ENCODE results near the gene COPS3.

COPS3 gene

DNA sequence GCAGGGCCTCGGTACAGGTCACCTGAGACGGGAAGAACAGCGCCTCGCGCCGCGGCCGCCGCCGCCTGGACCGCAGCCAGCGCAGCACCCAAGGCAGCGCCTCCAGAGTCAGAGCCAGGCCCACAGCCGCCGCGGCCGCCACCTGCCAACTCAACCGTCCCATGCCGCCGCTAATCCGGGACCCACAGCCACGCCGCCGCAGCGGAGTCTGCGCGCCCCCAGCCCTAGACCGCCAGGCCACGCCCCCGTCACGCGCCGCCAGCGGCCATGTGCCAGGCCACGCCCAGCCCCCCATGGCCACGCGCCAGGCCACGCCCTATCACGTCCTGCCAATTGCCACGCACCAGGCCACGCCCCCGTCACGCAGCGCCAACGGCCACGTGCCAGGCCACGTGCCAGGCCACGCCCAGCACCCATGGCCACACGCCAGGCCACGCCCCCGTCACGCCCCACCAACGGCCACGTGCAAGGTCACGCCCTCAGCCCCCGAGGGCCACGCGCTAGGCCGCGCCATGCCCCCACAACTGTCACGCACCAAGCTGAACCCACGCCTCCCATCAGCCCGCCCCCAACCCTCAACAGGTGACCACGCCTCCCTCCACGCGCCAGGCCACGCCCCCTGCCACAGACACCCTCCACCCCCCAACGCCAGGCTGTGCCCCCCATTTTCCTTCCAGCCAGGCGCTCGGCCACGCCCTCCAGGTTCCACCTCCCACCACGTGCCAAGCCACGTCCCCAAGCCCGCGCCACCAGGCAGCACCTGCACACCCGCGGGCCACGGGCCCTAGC, 74.7 kb downstream of the COPS3 start, which contains the start of gene PLD6:
Gene PLD6 (minus strand): TSS at position 210 of the 789 bp plus-strand sequence. CDS start 47 bp downstream, at position 163.
- Histone ChIP-seq H3K9ac (ENCODE audit: low read depth in 1 of 2, low read length in 2 of 2) (peak within 1 kb of the TSS; percentile 63 to 65), H3K27me3 (ENCODE audit: control insufficient read depth in 1 of 2, insufficient read depth in 2 of 2, low read length in 2 of 2) (no peaks in the 10 kb centered on the region), H3K4me3 (ENCODE audit: low read depth in 1 of 2, low read length in 2 of 2) (peak within 1 kb of the TSS; percentile 69 to 72), H3K4me1 (ENCODE audit: control insufficient read depth in 1 of 2, insufficient read depth in 2 of 2, low read length in 2 of 2) (peaks cover 20 to 32% of the 10 kb centered on the region in 2 donors), H3K27ac (ENCODE audit: low read depth, low read length) (peak within 1 kb of the TSS; percentile 62), H3K9me3 (ENCODE audit: control insufficient read depth in 1 of 2, low read length in 2 of 2) (no peaks in the 10 kb centered on the region), H3K36me3 (ENCODE audit: control insufficient read depth in 1 of 2, insufficient read depth in 2 of 2, low read length in 2 of 2) (peaks cover under 1 to 3% of the 10 kb centered on the region in 2 donors)

DNA sequence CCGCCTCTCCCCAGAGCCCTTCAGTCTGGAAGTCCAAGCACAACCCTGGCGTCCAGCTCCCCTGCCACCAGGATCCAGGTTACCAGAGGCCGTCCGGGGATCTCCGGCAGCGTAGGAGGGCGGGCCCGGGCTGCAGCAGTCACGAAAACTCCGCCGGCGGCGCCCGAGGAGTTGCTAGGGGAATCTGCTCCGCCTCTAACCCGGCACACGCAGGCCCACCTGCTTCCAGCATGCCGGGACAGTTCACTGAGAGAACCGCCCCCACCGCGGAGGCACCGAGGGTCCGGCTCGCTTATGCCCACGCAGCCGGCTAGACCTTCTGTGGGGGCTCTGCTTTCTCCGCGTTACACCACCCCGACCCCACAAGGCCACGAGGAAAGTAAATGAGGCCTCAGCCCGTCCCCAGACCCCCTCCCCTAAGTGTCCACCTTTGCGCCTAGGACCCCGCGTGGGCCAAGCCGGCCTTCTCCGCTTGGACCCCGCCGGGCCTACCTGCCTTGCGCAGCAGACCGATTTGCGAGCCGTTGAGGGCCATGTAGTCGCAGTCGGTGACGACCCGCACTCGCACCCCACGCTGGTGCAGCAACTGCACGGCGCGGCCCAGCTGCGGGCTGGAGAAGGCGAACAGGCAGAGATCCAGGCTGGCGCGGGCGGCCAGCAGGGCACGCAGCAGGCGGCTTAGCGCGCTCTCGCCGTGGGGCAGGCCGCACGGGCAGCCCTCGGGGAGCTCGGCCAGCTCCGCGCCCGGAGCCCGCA, 75.5 kb downstream of the COPS3 start:
- Histone ChIP-seq H3K9me3 (ENCODE audit: control insufficient read depth in 1 of 2, low read length in 2 of 2) (no peaks in the 10 kb centered on the region), H3K36me3 (ENCODE audit: control insufficient read depth in 1 of 2, insufficient read depth in 2 of 2, low read length in 2 of 2) (no peaks in the 10 kb centered on the region), H3K4me1 (ENCODE audit: control insufficient read depth in 1 of 2, insufficient read depth in 2 of 2, low read length in 2 of 2) (peaks cover 20 to 36% of the 10 kb centered on the region in 2 donors), H3K9ac (ENCODE audit: low read depth in 1 of 2, low read length in 2 of 2) (peak overlapping the region; percentile 63 to 65), H3K4me3 (ENCODE audit: low read depth in 1 of 2, low read length in 2 of 2) (peak overlapping the region; percentile 69 to 72), H3K27me3 (ENCODE audit: control insufficient read depth in 1 of 2, insufficient read depth in 2 of 2, low read length in 2 of 2) (no peaks in the 10 kb centered on the region), H3K27ac (ENCODE audit: low read depth, low read length) (peak overlapping the region; percentile 62)

GRCh38 chr17:17204635-17205231, 76.3 kb downstream of the COPS3 start:
- Histone ChIP-seq H3K9me3 (ENCODE audit: control insufficient read depth in 1 of 2, low read length in 2 of 2) (no peaks in the 10 kb centered on the region), H3K4me3 (ENCODE audit: low read depth in 1 of 2, low read length in 2 of 2) (peak overlapping the region; percentile 69 to 72), H3K27ac (ENCODE audit: low read depth, low read length) (no peak overlapping the region), H3K4me1 (ENCODE audit: control insufficient read depth in 1 of 2, insufficient read depth in 2 of 2, low read length in 2 of 2) (peaks cover 20 to 36% of the 10 kb centered on the region in 2 donors), H3K27me3 (ENCODE audit: control insufficient read depth in 1 of 2, insufficient read depth in 2 of 2, low read length in 2 of 2) (no peaks in the 10 kb centered on the region), H3K9ac (ENCODE audit: low read depth in 1 of 2, low read length in 2 of 2) (peak overlapping the region; percentile 63 to 65), H3K36me3 (ENCODE audit: control insufficient read depth in 1 of 2, insufficient read depth in 2 of 2, low read length in 2 of 2) (no peaks in the 10 kb centered on the region)

DNA sequence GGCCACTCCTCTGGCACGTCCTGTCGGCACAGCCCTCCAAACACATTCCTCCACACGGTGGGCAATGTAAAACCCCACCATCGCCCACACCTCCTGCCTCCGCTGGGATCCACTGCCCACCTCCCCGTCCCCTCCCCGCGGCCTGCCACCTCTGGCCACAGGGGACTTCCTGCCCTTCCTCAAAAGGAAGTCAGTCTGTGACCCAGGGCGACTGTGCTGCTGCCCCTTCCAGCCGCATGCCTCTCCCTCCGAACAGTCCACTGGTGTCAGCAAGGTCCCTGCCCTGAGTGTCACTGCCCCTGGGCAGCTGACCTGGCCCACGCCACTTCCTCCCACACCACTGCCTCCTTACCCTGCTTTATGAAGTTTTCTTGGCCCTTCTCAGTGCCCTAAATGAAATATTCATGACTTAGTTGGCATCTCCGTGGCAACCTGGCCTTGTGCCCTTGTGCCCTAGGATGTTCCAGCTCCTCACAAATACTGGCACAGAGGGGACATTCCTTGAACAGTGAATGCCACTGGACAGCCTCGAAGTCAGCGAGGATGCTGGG, 76.9 kb downstream of the COPS3 start:
- peaks cover 20 to 36% of the 10 kb centered on the region in 2 donors for H3K4me1 ChIP-seq (ENCODE audit: control insufficient read depth in 1 of 2, insufficient read depth in 2 of 2, low read length in 2 of 2)
- no peak overlapping the region for H3K27ac ChIP-seq (ENCODE audit: low read depth, low read length)
- H3K27me3 ChIP-seq (ENCODE audit: control insufficient read depth in 1 of 2, insufficient read depth in 2 of 2, low read length in 2 of 2) = no peaks in the 10 kb centered on the region
- no peak overlapping the region for H3K9ac ChIP-seq (ENCODE audit: low read depth in 1 of 2, low read length in 2 of 2)
- H3K4me3 ChIP-seq (ENCODE audit: low read depth in 1 of 2, low read length in 2 of 2) = peak overlapping the region in 1 of 2 donors; percentile 72
- H3K9me3 ChIP-seq (ENCODE audit: control insufficient read depth in 1 of 2, low read length in 2 of 2) = no peaks in the 10 kb centered on the region
- H3K36me3 ChIP-seq (ENCODE audit: control insufficient read depth in 1 of 2, insufficient read depth in 2 of 2, low read length in 2 of 2) = no peaks in the 10 kb centered on the region

DNA sequence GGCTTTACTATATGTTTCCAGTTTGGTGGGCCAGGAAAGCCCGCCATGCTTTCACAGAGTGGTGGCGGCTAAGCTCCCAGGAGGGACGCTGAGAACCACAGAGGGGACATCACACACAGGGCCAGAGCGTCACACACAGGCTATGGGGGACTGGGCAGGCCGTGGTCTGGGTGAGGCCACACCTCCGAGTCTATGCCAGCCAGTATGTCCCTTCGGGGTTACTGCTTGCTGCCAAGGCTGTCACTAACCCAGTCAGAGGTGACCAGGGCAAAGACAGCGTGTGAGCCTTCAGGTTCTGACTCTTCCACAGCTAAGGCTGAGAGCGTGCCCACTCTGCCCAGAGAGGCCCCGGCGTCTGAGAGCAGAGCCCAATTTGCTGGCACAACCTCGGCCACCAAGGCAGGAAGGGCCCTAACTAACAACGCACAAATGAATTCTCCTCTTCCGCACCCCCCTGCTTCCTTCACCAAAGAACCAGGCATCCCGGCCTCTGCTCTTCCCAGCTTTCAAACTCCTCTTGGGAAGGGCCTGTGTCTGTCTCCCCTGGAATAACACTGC, 77.8 kb downstream of the COPS3 start:
- no peaks in the 10 kb centered on the region for H3K27me3 ChIP-seq (ENCODE audit: control insufficient read depth in 1 of 2, insufficient read depth in 2 of 2, low read length in 2 of 2)
- no peak overlapping the region for H3K9ac ChIP-seq (ENCODE audit: low read depth in 1 of 2, low read length in 2 of 2)
- no peaks in the 10 kb centered on the region for H3K9me3 ChIP-seq (ENCODE audit: control insufficient read depth in 1 of 2, low read length in 2 of 2)
- no peak overlapping the region for H3K4me3 ChIP-seq (ENCODE audit: low read depth in 1 of 2, low read length in 2 of 2)
- H3K36me3 ChIP-seq (ENCODE audit: control insufficient read depth in 1 of 2, insufficient read depth in 2 of 2, low read length in 2 of 2) = no peaks in the 10 kb centered on the region
- H3K27ac ChIP-seq (ENCODE audit: low read depth, low read length) = no peak overlapping the region
- H3K4me1 ChIP-seq (ENCODE audit: control insufficient read depth in 1 of 2, insufficient read depth in 2 of 2, low read length in 2 of 2) = peaks cover 20 to 36% of the 10 kb centered on the region in 2 donors

GRCh38 chr17:17201907-17202306, 79.1 kb downstream of the COPS3 start:
- Histone ChIP-seq H3K27ac (ENCODE audit: low read depth, low read length) (no peak overlapping the region), H3K27me3 (ENCODE audit: control insufficient read depth in 1 of 2, insufficient read depth in 2 of 2, low read length in 2 of 2) (no peaks in the 10 kb centered on the region), H3K4me3 (ENCODE audit: low read depth in 1 of 2, low read length in 2 of 2) (no peak overlapping the region), H3K36me3 (ENCODE audit: control insufficient read depth in 1 of 2, insufficient read depth in 2 of 2, low read length in 2 of 2) (no peaks in the 10 kb centered on the region), H3K4me1 (ENCODE audit: control insufficient read depth in 1 of 2, insufficient read depth in 2 of 2, low read length in 2 of 2) (peaks cover 17 to 34% of the 10 kb centered on the region in 2 donors), H3K9me3 (ENCODE audit: control insufficient read depth in 1 of 2, low read length in 2 of 2) (no peaks in the 10 kb centered on the region), H3K9ac (ENCODE audit: low read depth in 1 of 2, low read length in 2 of 2) (no peak overlapping the region)

DNA sequence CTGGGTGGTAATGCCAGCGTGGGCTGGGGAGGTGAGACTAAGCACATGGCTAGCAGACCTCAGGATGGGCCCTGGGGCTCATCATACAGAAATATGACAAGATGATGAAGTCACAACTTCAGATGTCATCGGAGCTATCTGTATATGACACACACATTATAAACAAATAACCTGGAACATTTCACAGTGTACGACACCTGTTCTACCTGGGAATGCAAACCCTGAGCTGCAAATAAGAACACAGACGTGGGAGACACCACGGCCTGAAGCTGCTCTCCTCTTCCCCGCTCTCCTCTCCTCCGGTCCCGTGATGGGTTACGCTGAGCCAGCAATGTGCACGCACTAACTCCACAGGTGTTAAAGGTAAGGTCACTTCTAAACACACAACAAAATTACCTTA, 79.8 kb downstream of the COPS3 start:
- Histone ChIP-seq H3K9ac (ENCODE audit: low read depth in 1 of 2, low read length in 2 of 2) (no peak overlapping the region), H3K27ac (ENCODE audit: low read depth, low read length) (no peak overlapping the region), H3K36me3 (ENCODE audit: control insufficient read depth in 1 of 2, insufficient read depth in 2 of 2, low read length in 2 of 2) (no peaks in the 10 kb centered on the region), H3K4me1 (ENCODE audit: control insufficient read depth in 1 of 2, insufficient read depth in 2 of 2, low read length in 2 of 2) (peaks cover 12 to 28% of the 10 kb centered on the region in 2 donors), H3K9me3 (ENCODE audit: control insufficient read depth in 1 of 2, low read length in 2 of 2) (no peaks in the 10 kb centered on the region), H3K4me3 (ENCODE audit: low read depth in 1 of 2, low read length in 2 of 2) (no peak overlapping the region), H3K27me3 (ENCODE audit: control insufficient read depth in 1 of 2, insufficient read depth in 2 of 2, low read length in 2 of 2) (no peaks in the 10 kb centered on the region)

- no peaks in the 10 kb centered on the region for H3K36me3 ChIP-seq (ENCODE audit: control insufficient read depth in 1 of 2, insufficient read depth in 2 of 2, low read length in 2 of 2)
- H3K9ac ChIP-seq (ENCODE audit: low read depth in 1 of 2, low read length in 2 of 2) = no peak overlapping the region
- H3K4me1 ChIP-seq (ENCODE audit: control insufficient read depth in 1 of 2, insufficient read depth in 2 of 2, low read length in 2 of 2) = peaks cover 12 to 26% of the 10 kb centered on the region in 2 donors
- H3K4me3 ChIP-seq (ENCODE audit: low read depth in 1 of 2, low read length in 2 of 2) = no peak overlapping the region
- no peaks in the 10 kb centered on the region for H3K9me3 ChIP-seq (ENCODE audit: control insufficient read depth in 1 of 2, low read length in 2 of 2)
- H3K27ac ChIP-seq (ENCODE audit: low read depth, low read length) = no peak overlapping the region
- no peaks in the 10 kb centered on the region for H3K27me3 ChIP-seq (ENCODE audit: control insufficient read depth in 1 of 2, insufficient read depth in 2 of 2, low read length in 2 of 2)
These were observed 80.2 kb downstream of the COPS3 start for GRCh38 chr17:17200831-17201230.

GRCh38 chr17:17200311-17200710, 80.7 kb downstream of the COPS3 start:
- H3K4me3 ChIP-seq (ENCODE audit: low read depth in 1 of 2, low read length in 2 of 2) = no peak overlapping the region

More at GRCh38 chr17:17200311-17200710, 80.7 kb downstream of the COPS3 start:
- H3K27ac ChIP-seq (ENCODE audit: low read depth, low read length) = no peak overlapping the region
- peaks cover 12 to 21% of the 10 kb centered on the region in 2 donors for H3K4me1 ChIP-seq (ENCODE audit: control insufficient read depth in 1 of 2, insufficient read depth in 2 of 2, low read length in 2 of 2)
- H3K9ac ChIP-seq (ENCODE audit: low read depth in 1 of 2, low read length in 2 of 2) = no peak overlapping the region
- no peaks in the 10 kb centered on the region for H3K27me3 ChIP-seq (ENCODE audit: control insufficient read depth in 1 of 2, insufficient read depth in 2 of 2, low read length in 2 of 2)
- H3K36me3 ChIP-seq (ENCODE audit: control insufficient read depth in 1 of 2, insufficient read depth in 2 of 2, low read length in 2 of 2) = no peaks in the 10 kb centered on the region
- no peaks in the 10 kb centered on the region for H3K9me3 ChIP-seq (ENCODE audit: control insufficient read depth in 1 of 2, low read length in 2 of 2)
